ENCODE measurements around the gene CARD19.
"Not testable (repeated sequence)": the region's sequence is repeated elsewhere in the genome, so short reads cannot be mapped to it uniquely, and the experiment has no call there.

CARD19 gene

GRCh38 chr9:93107151-93107824, 11.3 kb downstream of the CARD19 start:
- DNase-seq (ENCODE audit: low read depth), result no peak

- no peak for DNase-seq (ENCODE audit: low read depth)
Observed at GRCh38 chr9:93107825-93108161, 11.8 kb downstream of the CARD19 start.

- DNase-seq (ENCODE audit: low read depth), result no peak
Observed at GRCh38 chr9:93108291-93109041, 12.4 kb downstream of the CARD19 start.

- DNase-seq (ENCODE audit: low read depth), result no peak
Observed at GRCh38 chr9:93110311-93110855, 14.4 kb downstream of the CARD19 start.

- DNase-seq (ENCODE audit: low read depth), result no peak
Observed at GRCh38 chr9:93111001-93111370, 15.0 kb downstream of the CARD19 start.

- DNase-seq (ENCODE audit: low read depth), result no peak
Observed at GRCh38 chr9:93111371-93112115, 15.5 kb downstream of the CARD19 start.

GRCh38 chr9:93112116-93112863, 16.3 kb downstream of the CARD19 start:
- DNase-seq (ENCODE audit: low read depth), result no peak

GRCh38 chr9:93112864-93113389, 16.9 kb downstream of the CARD19 start:
- DNase-seq (ENCODE audit: low read depth), result no peak

- no peak for DNase-seq (ENCODE audit: low read depth)
Observed at GRCh38 chr9:93114169-93114983, 18.4 kb downstream of the CARD19 start.

- no peak for DNase-seq (ENCODE audit: low read depth)
Observed at GRCh38 chr9:93114984-93115335, 18.9 kb downstream of the CARD19 start.

GRCh38 chr9:93115486-93116071, 19.6 kb downstream of the CARD19 start:
- DNase-seq (ENCODE audit: low read depth), result no peak

- no peak for DNase-seq (ENCODE audit: low read depth)
Observed at GRCh38 chr9:93116072-93116961, 20.3 kb downstream of the CARD19 start.

GRCh38 chr9:93117521-93117920, 21.5 kb downstream of the CARD19 start:
- not testable (repeated sequence) for DNase-seq (ENCODE audit: low read depth)

GRCh38 chr9:93117924-93118862, 22.2 kb downstream of the CARD19 start:
- DNase-seq (ENCODE audit: low read depth), result no peak

GRCh38 chr9:93118863-93119702, 23.1 kb downstream of the CARD19 start:
- DNase-seq (ENCODE audit: low read depth), result no peak

GRCh38 chr9:93119703-93119952, 23.6 kb downstream of the CARD19 start:
- no peak for DNase-seq (ENCODE audit: low read depth)

GRCh38 chr9:93119953-93120845, 24.2 kb downstream of the CARD19 start:
- DNase-seq (ENCODE audit: low read depth), result peak; percentile 89

All from fibroblast of the conjunctiva (primary cell).